ENCODE measurements around the gene DNAH6. TPM values are rescaled to one million over a fixed set of nuclear protein-coding genes. Genes with fewer than 3 reads are reported as not detected.
A peak's percentile ranks its signal among the peaks of the same experiment; 100 is the strongest.
"Not testable (repeated sequence)": the region's sequence is repeated elsewhere in the genome, so short reads cannot be mapped to it uniquely, and the experiment has no call there.

Gene DNAH6
- total RNA-seq, 2 experiments from 2014 or later = 0.83 to 1.0 TPM

DNA sequence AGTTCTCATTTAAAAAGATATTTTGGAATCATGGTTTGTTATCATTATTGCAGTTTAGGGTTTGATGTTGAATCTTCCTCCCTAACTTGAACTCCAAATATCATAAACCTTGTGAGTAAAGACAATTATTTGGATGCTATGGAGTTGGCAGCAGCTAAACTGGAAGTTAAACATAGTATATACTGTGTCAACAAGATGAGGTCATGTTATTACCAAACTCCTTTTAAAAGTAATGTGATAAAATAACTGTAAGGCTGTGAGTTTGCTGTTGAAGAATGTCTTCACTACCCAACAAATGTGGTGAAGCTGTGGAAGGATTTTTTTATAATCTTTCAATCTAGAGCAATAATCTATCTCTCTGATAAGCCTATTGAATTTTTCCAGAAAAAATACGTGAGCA, 16.0 kb downstream of the DNAH6 start:
- Mint-ChIP-seq H3K27ac (no peak overlapping the region), H3K27me3 (no peaks in the 10 kb centered on the region), H3K4me1 (peaks cover 3% of the 10 kb centered on the region), H3K36me3 (peaks cover 1% of the 10 kb centered on the region), H3K9me3 (peaks cover 5% of the 10 kb centered on the region), H3K4me3 (no peak overlapping the region)
- DNase-seq (no peak), ATAC-seq (ENCODE audit: low read depth) (no peak)
- POLR2A ChIA-PET = no interaction called here

DNA sequence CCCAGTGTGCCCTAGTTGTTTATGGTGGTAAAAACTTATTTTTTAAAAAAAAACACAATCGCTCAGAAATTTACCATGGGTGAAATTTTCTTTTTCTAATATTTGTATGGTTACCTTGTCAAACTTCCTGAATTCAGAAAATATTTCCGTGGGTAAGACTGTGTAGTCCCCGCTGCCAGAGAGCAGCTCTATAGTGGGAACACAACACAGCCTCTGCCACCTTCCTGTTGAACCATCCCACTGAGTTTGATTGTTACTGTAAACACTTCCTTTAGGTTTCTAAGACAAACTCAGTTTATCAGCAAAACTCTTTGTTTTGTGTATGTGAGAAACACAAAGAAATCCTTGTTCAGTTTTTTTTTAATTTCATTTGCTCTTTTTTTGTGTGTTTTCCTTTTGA, 17.9 kb downstream of the DNAH6 start:
- Mint-ChIP-seq H3K27me3 (no peaks in the 10 kb centered on the region), H3K27ac (no peak overlapping the region), H3K4me3 (no peak overlapping the region), H3K36me3 (peaks cover 2% of the 10 kb centered on the region), H3K9me3 (peaks cover 5% of the 10 kb centered on the region), H3K4me1 (peaks cover 5% of the 10 kb centered on the region)
- POLR2A ChIA-PET = no interaction called here
- DNase-seq = no peak
- ATAC-seq (ENCODE audit: low read depth) = no peak

DNA sequence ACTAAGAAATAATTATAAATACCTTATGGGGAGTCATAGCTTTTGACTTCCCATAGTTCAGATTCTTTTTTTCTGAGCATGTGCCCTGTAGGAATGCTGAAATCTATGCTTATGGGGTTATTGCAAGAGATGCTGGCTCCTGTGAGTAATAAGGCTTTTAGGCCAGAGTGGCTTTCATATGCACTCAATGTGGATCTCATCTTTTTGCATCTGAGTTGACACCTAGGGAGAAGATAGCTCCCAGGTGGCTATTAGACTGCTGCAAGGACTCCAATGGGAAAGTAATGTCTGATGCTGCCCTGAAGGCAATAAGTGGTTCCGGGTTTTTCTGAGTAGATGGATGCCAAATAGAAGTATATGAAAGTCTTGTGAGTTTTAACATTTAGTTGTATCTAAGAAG, 21.0 kb downstream of the DNAH6 start:
- ATAC-seq (ENCODE audit: low read depth) (no peak), DNase-seq (no peak)
- Mint-ChIP-seq H3K27me3 (no peaks in the 10 kb centered on the region), H3K27ac (no peak overlapping the region), H3K36me3 (peaks cover 2% of the 10 kb centered on the region), H3K4me3 (no peak overlapping the region), H3K4me1 (peaks cover 18% of the 10 kb centered on the region), H3K9me3 (no peaks in the 10 kb centered on the region)
- POLR2A ChIA-PET = no interaction called here

DNA sequence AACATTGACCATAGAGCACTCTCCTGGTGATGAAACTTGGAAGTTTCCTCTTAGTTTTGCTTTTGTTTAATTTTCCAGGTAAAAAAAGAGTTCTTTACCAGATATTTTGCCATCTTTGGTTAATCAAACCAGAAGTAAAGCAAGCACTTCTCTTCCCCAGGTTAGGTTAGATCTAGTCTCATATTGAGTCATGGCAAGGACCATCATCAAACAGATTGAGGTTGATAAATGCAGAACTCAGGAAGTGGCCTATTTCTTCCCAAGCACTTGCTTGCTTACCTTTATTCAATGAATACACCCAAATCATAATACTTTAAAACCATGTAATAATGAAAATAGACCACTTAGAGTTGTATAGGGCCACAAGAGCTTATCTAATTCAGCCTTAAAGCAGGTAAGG, 23.4 kb downstream of the DNAH6 start:
- peak; percentile 84 for ATAC-seq (ENCODE audit: low read depth)
- H3K36me3 Mint-ChIP-seq = peaks cover 2% of the 10 kb centered on the region
- H3K9me3 Mint-ChIP-seq = no peaks in the 10 kb centered on the region

DNA sequence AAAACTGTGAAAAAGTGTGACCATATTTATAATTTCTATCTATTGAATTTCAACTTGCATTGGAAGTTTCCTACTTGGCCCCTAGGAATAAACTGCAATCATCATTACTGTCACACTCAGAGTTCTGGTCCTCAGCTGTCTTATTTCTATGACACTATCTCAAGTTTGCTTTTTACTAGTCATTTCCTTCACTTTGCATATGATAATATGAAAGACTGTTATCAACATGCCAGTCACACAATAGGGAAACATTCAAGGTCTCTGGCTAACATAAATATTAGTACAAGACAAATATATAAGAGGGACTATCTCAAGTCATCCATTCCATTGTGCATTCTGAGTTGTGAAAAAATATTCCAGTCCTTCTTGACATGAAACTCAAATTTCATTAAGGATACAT, 28.7 kb downstream of the DNAH6 start:
- Mint-ChIP-seq H3K4me1 (peaks cover 5% of the 10 kb centered on the region), H3K9me3 (peaks cover 2% of the 10 kb centered on the region), H3K27me3 (no peaks in the 10 kb centered on the region), H3K4me3 (no peak overlapping the region), H3K27ac (no peak overlapping the region), H3K36me3 (peaks cover 2% of the 10 kb centered on the region)
- POLR2A ChIA-PET = no interaction called here
- no peak for ATAC-seq (ENCODE audit: low read depth)
- no peak for DNase-seq

More for the DNA sequence above, 23.4 kb downstream of the DNAH6 start:
- Mint-ChIP-seq H3K27ac (no peak overlapping the region), H3K4me3 (peak overlapping the region; percentile 41), H3K27me3 (no peaks in the 10 kb centered on the region), H3K4me1 (peaks cover 15% of the 10 kb centered on the region)
- no peak for DNase-seq
- POLR2A ChIA-PET = no interaction called here

DNA sequence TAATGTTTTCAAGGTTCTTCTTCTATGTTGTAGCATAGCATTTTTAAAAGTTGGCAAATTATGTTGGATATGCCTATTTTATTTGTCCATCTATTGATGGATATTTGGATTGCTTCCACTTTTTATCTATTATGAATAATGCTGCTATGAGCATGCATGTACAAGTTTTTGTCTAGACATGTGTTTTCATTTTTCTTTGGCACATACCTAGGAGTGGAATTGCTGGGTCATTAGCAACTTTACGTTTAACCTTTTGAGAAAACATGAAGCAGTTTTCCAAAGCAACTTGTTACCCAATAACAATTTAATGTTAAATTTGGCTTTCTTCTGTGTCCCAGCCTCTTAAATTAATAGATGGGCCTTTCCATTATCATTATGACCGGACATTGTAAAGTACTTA, 30.3 kb downstream of the DNAH6 start:
- Mint-ChIP-seq H3K4me1 (peaks cover 2% of the 10 kb centered on the region), H3K9me3 (peaks cover 2% of the 10 kb centered on the region), H3K27me3 (no peaks in the 10 kb centered on the region), H3K36me3 (peaks cover 2% of the 10 kb centered on the region), H3K27ac (no peak overlapping the region), H3K4me3 (no peak overlapping the region)
- DNase-seq (no peak), ATAC-seq (ENCODE audit: low read depth) (no peak)
- POLR2A ChIA-PET = no interaction called here

DNA sequence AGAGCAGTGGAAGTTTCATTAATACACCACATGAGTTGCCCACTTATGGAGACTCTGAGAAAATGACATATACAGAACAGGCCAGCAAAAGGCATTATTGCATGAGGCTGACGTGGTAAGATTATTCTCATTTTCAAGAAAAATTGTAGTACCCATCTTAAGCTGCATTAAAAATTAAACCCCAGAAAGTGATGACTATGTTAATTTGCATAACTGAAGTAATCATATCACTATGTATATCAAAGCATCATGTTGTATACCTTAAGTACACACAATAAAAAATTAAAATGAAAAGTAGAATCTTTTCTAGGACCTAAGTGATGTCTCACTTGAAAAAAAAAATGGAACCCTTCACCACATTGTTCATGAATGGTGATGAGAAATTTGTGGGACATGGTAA, 32.0 kb downstream of the DNAH6 start:
- Mint-ChIP-seq H3K4me1 (peaks cover 2% of the 10 kb centered on the region), H3K4me3 (no peak overlapping the region), H3K9me3 (peaks cover 2% of the 10 kb centered on the region), H3K36me3 (peaks cover 2% of the 10 kb centered on the region), H3K27ac (no peak overlapping the region), H3K27me3 (no peaks in the 10 kb centered on the region)
- DNase-seq (no peak), ATAC-seq (ENCODE audit: low read depth) (no peak)
- POLR2A ChIA-PET = no interaction called here

DNA sequence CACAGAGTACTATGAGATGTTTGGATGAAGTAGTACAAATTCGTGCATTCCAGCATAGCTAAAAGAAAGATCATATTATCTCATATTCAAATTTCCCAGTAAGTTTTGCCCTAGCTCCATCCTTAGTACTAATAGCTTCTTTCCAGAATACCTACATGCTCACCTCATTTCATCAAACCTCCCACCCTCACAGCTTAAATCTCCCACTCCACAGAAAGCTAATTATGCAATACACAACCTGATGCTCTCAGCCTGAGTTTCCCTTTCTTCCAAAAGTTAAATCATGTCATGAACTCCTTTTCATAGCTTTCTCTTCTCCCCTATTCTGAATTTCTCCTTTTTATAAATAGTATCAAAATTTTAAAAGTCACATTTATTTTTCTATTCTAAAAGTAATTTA, 34.6 kb downstream of the DNAH6 start:
- no peaks in the 10 kb centered on the region for H3K36me3 Mint-ChIP-seq
- peaks cover 1% of the 10 kb centered on the region for H3K9me3 Mint-ChIP-seq

DNA sequence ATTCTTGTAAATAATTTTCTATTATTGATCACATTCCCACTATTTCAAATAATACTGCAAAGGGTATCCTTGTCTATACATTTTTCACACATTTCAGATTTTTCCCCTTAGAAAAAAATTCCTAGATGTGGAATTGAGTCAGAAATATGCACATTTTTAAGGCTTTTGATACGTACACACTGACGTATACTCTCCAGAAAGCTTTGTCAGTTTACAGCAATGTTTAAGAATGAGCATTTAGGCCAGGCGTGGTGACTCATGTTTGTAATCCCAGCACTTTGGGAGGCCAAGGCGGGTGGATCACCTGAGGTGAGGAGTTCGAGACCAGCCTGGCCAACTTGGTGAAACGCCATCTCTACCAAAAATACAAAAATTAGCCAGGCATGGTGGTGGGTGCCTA, 35.2 kb downstream of the DNAH6 start:
- H3K4me1 Mint-ChIP-seq; H3K9me3 Mint-ChIP-seq; DNase-seq; H3K27ac Mint-ChIP-seq; ATAC-seq (ENCODE audit: low read depth); POLR2A ChIA-PET; H3K27me3 Mint-ChIP-seq; H3K4me3 Mint-ChIP-seq; H3K36me3 Mint-ChIP-seq: not testable (repeated sequence)

More for the DNA sequence above, 34.6 kb downstream of the DNAH6 start:
- H3K4me3 Mint-ChIP-seq = no peak overlapping the region
- no peak for ATAC-seq (ENCODE audit: low read depth)
- H3K27me3 Mint-ChIP-seq = no peaks in the 10 kb centered on the region
- H3K27ac Mint-ChIP-seq = no peak overlapping the region
- POLR2A ChIA-PET = no interaction called here
- DNase-seq = no peak
- H3K4me1 Mint-ChIP-seq = peaks cover 2% of the 10 kb centered on the region

DNA sequence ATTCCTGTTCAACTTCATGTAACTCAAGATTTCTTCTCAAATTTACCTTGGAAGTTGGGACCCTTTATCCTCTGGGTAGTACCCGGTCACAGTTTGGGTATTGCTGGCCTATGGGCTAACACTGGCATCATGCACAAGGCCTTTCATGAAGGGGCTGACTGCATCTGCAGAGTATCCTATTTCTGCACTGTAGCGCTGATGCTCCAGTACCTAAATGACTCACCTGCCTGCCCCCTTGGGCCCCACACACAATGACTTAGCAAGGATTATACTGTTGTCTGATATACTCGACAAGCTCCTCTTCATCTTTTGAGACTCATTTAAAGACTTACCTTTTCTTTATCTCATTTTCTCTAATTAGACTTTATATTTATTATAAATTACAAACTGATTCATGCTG, 39.9 kb downstream of the DNAH6 start:
- DNase-seq = no peak
- H3K4me1 Mint-ChIP-seq = no peaks in the 10 kb centered on the region
- no peak for ATAC-seq (ENCODE audit: low read depth)
- H3K4me3 Mint-ChIP-seq = no peak overlapping the region
- no peaks in the 10 kb centered on the region for H3K27me3 Mint-ChIP-seq
- H3K27ac Mint-ChIP-seq = no peak overlapping the region
- POLR2A ChIA-PET = no interaction called here
- peaks cover 4% of the 10 kb centered on the region for H3K36me3 Mint-ChIP-seq
- H3K9me3 Mint-ChIP-seq = peaks cover 8% of the 10 kb centered on the region

DNA sequence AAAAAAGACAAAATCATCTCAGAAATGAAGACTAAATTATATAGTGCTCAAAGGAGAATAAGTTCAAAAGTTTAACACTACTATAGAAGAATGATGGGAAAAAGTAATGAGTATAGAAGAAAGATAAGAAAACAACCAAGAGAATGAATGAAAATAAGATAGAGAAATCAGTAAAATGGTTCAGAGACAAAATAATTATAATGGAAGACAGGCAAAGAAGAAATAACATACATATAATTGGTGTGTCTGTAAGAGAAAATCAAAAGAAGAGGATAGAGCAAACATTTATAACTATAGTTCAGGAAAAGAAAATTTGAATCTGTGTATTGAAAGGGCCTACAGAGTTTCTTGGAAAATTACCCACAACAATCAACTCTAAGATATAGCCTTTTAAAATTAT, 43.5 kb downstream of the DNAH6 start:
- Mint-ChIP-seq H3K27ac (no peak overlapping the region), H3K36me3 (peaks cover 4% of the 10 kb centered on the region), H3K9me3 (peaks cover 8% of the 10 kb centered on the region), H3K4me3 (no peak overlapping the region), H3K4me1 (no peaks in the 10 kb centered on the region), H3K27me3 (no peaks in the 10 kb centered on the region)
- ATAC-seq (ENCODE audit: low read depth) (no peak), DNase-seq (no peak)
- POLR2A ChIA-PET = no interaction called here

DNA sequence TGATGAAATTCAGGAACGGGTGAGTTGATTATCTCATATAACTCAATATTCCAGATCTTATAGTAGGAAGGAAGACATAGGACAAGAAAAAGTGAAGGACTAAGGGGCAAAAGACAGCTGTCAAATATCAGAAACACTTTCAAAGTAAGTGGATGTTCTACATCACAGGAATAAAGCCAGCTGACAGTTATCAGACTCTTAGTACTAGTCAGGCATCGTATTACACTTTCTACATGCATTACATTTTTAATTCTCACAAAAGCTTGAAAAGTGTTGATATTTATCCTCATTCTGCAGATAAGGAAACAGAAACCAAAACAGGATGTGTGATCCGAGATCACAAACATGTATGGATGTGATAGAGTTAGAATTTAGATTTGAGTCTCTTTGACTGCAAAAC, 63.4 kb downstream of the DNAH6 start:
- Mint-ChIP-seq H3K27me3 (no peaks in the 10 kb centered on the region), H3K9me3 (peaks cover 1% of the 10 kb centered on the region), H3K36me3 (no peaks in the 10 kb centered on the region), H3K4me1 (peaks cover 9% of the 10 kb centered on the region), H3K27ac (no peak overlapping the region), H3K4me3 (peak overlapping the region; percentile 20)
- ATAC-seq (ENCODE audit: low read depth) (no peak), DNase-seq (no peak)
- POLR2A ChIA-PET = no interaction called here

DNA sequence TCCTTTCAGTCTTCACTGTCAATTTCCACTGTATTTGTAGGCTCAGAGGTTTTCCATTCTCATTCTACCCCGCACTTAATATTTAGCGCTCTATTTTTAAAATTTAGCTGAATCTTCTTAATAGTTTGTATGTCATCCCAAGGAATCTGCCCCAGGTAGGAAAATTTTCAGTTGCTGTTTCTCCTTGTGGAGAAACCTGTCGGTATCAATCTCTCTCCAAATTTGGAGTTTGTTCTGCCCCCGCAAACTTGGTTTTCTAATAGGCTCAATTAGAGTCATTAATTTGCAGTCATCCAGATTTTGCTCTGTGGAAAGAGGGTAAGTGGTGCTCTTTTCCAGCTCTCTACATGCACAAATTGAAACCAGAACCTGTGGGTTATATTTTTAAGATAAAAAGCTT, 87.6 kb downstream of the DNAH6 start:
- peaks cover 15% of the 10 kb centered on the region for H3K9me3 Mint-ChIP-seq
- no peak for ATAC-seq (ENCODE audit: low read depth)
- no peak overlapping the region for H3K4me3 Mint-ChIP-seq
- POLR2A ChIA-PET = no interaction called here
- peaks cover 9% of the 10 kb centered on the region for H3K36me3 Mint-ChIP-seq
- DNase-seq = no peak
- no peaks in the 10 kb centered on the region for H3K27me3 Mint-ChIP-seq
- H3K4me1 Mint-ChIP-seq = no peaks in the 10 kb centered on the region
- H3K27ac Mint-ChIP-seq = no peak overlapping the region

DNA sequence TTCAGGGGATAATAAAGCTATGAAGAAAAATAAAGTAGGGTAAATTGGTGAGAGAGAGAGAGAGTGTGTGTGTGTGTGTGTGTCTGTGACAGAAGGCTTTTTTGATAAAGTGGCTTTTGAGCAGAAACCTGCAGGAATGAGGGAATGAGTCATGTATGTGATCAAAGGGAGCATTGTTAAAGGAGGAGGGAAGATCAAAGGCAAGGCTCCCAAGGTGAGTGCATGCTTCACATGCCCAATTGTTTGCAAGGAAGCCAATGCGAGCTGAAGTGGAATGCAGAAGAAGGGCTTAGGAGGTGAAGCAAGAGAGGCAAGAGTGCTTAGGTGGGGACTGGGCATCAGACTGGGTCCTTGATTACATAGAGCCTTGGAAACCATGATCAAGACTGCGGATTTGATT, 96.8 kb downstream of the DNAH6 start:
- H3K27me3 Mint-ChIP-seq = no peaks in the 10 kb centered on the region
- peaks cover 8% of the 10 kb centered on the region for H3K36me3 Mint-ChIP-seq
- peaks cover 6% of the 10 kb centered on the region for H3K4me1 Mint-ChIP-seq
- no peak overlapping the region for H3K4me3 Mint-ChIP-seq
- ATAC-seq (ENCODE audit: low read depth) = no peak
- no peak overlapping the region for H3K27ac Mint-ChIP-seq
- POLR2A ChIA-PET = no interaction called here
- DNase-seq = no peak
- peaks cover 5% of the 10 kb centered on the region for H3K9me3 Mint-ChIP-seq

DNA sequence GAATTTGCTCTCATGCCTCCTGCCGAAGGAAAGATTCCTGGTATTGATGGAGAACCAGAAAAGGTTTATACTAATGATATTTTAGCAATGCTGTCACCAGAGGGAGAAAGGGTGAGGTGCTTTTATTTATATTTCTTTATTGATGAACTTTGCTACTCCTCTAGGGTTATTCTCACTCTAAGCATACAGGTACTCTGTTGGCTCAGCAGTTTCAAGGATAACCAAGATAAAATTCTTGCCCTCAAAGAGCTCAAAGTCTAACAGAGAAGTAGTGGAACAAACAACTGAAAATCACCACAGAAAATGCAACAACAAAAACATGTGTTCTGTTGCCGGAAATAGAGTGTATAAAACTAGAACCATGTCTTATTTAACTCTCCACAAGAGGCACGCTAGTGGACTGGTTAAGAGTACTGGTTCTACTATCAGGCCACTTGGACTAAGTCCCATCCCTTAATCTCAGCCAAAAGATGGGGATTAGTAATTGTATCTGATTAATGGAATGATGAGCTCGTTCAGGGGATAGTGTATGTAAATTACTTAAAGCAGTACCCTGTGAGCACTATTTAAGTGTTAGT, 103.6 kb downstream of the DNAH6 start:
- Mint-ChIP-seq H3K27ac (no peak overlapping the region), H3K27me3 (no peaks in the 10 kb centered on the region), H3K4me1 (peaks cover 5% of the 10 kb centered on the region), H3K36me3 (peaks cover 4% of the 10 kb centered on the region), H3K9me3 (no peaks in the 10 kb centered on the region), H3K4me3 (no peak overlapping the region)
- POLR2A ChIA-PET = no interaction called here
- ATAC-seq (ENCODE audit: low read depth) (no peak), DNase-seq (no peak)
